Testis (tissue), 3 donors: ENCODE results near the gene TMEM225B. TPM values are rescaled to one million over a fixed set of nuclear protein-coding genes. Genes with fewer than 3 reads are reported as not detected.

ENCODE experiments used
- DNase-seq: peaks from one replicate; pipeline ENCODE4 v3.0.0-alpha.2; 2019
- H3K27ac ChIP-seq, 2 donors: fragments of 200-600 bp; sonication (generic); one replicate each; pipeline ENCODE4 v1.5.1; 2019
- H3K27me3 ChIP-seq: fragments of 200-600 bp; sonication (generic); one replicate; pipeline ENCODE4 v1.5.1; 2019
- H3K36me3 ChIP-seq: fragments of 200-600 bp; sonication (generic); one replicate; pipeline ENCODE4 v1.5.1; 2017; ENCODE audit warnings: low read depth; ENCODE audit errors: missing control alignments
- H3K4me1 ChIP-seq: fragments of 200-600 bp; sonication (generic); one replicate; pipeline ENCODE4 v1.5.1; 2019
- H3K4me3 ChIP-seq, 2 donors: fragments of 200-600 bp; sonication (generic); one replicate each; pipeline ENCODE4 v1.5.1; 2017 to 2019
- H3K9me3 ChIP-seq: fragments of 200-600 bp; sonication (generic); one replicate; pipeline ENCODE4 v1.5.1; 2017
- CTCF ChIP-seq, 3 experiments: fragments of 450-650 bp in 2 of 3; fragments of 200-600 bp in 1 of 3; sonication (generic) in 1 of 3; IDR thresholded peaks; one replicate each; pipeline ENCODE4 v1.5.1; 2016 to 2019; ENCODE audit warnings: antibody characterized with exemption in 3 of 3, mild to moderate bottlenecking in 2 of 3, moderate library complexity in 1 of 3
- POLR2A ChIP-seq: fragments of 450-650 bp; IDR thresholded peaks from one replicate; pipeline ENCODE4 v1.6.1; 2017; ENCODE audit warnings: antibody characterized with exemption, mild to moderate bottlenecking, moderate library complexity
- WGBS, 2 donors: methylation state at CpG; one replicate each; pipeline ENCODE4 v1.1.5; 2018; 5-methylcytosine and 5-hydroxymethylcytosine counted together
- intact Hi-C: fragments of 100-400 bp; cut with DNase I; formaldehyde crosslinking; loops from one replicate; pipeline ENCODE4 v1.15.1; 2023; ENCODE audit warnings: low total_unique reads
- polyA plus RNA-seq: library from polyadenylated mRNA; stranded (reverse); fragments of 350-450 nt; fragmentation: Illumina TruSeq; extraction: RNeasy Lipid Tissue Mini Kit (QIAGEN cat#74804); gene quantifications from one replicate; pipeline ENCODE4 v1.2.3, GENCODE V29; 2014; ENCODE audit warnings: low read depth, low replicate concordance; ENCODE audit not compliant: insufficient read depth
- total RNA-seq, 2 donors: library from RNA; depleted of rRNA; stranded (reverse); fragments of >200 nt; gene quantifications; one replicate each; pipeline ENCODE4 v1.2.3, GENCODE V29; 2016

The TMEM225B gene
- total and polyA plus RNA-seq, 3 donors from 2014 or later = 57.0 to 406 (median 62.1) TPM

DNA sequence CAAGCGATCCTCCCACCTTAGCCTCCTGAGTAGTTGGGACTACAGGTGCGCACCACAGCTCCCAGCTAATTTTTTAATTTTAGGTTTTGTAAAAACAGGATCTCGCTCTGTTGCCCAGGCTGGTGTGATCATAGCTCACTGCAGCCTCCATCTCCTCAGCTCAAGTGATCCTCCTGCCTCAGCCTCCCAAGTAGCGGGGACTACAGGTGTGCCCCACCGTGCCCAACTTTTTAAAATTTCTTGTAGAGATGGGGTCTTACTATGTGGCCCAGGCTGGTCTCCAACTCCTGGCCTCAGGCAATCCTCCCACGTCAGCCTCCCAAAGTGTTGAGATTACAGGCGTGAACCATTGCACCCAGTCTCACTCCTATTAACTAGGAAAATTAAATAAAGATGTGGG lies 7.5 kb downstream of the TMEM225B start:
- 86 to 94% methylated on average over 7 of the region's 7 CpGs for WGBS, 2 donors
- Histone ChIP-seq H3K4me1 (no peaks in the 10 kb centered on the region), H3K27me3 (no peaks in the 10 kb centered on the region), H3K4me3 (no peak overlapping the region), H3K9me3 (no peaks in the 10 kb centered on the region), H3K27ac (no peak overlapping the region), H3K36me3 (no peaks in the 10 kb centered on the region)
- TF ChIP-seq POLR2A = no peak
- TF ChIP-seq CTCF (IDR thresholded peaks at IDR 0.05) = no peak
- no peak for DNase-seq
- intact Hi-C loops = no loop called here

- no peak for DNase-seq
- WGBS, 2 donors = 72 to 87% methylated on average over 8 of the region's 8 CpGs
- intact Hi-C loops = no loop called here
- Histone ChIP-seq H3K36me3 (no peaks in the 10 kb centered on the region), H3K9me3 (no peaks in the 10 kb centered on the region), H3K4me3 (no peak overlapping the region), H3K27me3 (no peaks in the 10 kb centered on the region), H3K27ac (no peak overlapping the region), H3K4me1 (no peaks in the 10 kb centered on the region)
- TF ChIP-seq POLR2A = no peak
- no peak for TF ChIP-seq CTCF (IDR thresholded peaks at IDR 0.05)
Observed at GRCh38 chr7:99606531-99606930, 8.5 kb downstream of the TMEM225B start.

GRCh38 chr7:99607548-99607947 lies 9.5 kb downstream of the TMEM225B start:
- no peak overlapping the region for H3K4me3 ChIP-seq
- no peak overlapping the region for H3K27ac ChIP-seq
- no peaks in the 10 kb centered on the region for H3K9me3 ChIP-seq
- TF ChIP-seq POLR2A (no peak), CTCF (IDR thresholded peaks at IDR 0.05) (no peak)
- no peaks in the 10 kb centered on the region for H3K27me3 ChIP-seq
- H3K4me1 ChIP-seq = no peaks in the 10 kb centered on the region
- WGBS, 2 donors = 77 to 82% methylated on average over 5 to 9 of the region's 9 CpGs
- intact Hi-C loops = no loop called here
- no peak for DNase-seq
- H3K36me3 ChIP-seq = no peaks in the 10 kb centered on the region

DNA sequence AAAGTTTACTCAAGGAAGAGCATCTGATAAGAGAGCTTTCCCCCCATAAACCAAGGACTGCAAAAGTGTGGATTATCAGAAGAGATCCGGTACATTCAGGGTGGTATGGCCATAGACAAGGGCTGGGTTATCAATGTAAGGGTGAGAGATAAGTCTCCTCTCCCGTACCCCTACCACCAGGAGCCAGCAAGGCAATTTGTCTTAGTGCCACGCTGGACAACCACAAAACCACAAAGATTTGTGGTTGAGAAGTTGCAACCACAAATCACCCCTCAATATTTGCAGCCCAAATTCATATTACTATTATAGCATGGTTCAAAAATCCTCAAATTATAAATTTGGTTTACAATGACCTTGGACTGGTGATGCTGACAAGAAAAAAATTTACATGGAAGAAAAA lies 16.4 kb downstream of the TMEM225B start:
- Histone ChIP-seq H3K36me3 (no peaks in the 10 kb centered on the region), H3K4me1 (peaks cover 12% of the 10 kb centered on the region), H3K27ac (no peak overlapping the region), H3K4me3 (no peak overlapping the region), H3K27me3 (no peaks in the 10 kb centered on the region), H3K9me3 (no peaks in the 10 kb centered on the region)
- intact Hi-C loops = no loop called here
- DNase-seq = no peak
- WGBS, 2 donors = 69 to 88% methylated on average over 3 of the region's 3 CpGs
- TF ChIP-seq CTCF (IDR thresholded peaks at IDR 0.05) = no peak
- TF ChIP-seq POLR2A = no peak

- H3K4me3 ChIP-seq = peak overlapping the region; percentile 94
- TF ChIP-seq CTCF (IDR thresholded peaks at IDR 0.05) (no peak), POLR2A (no peak)
- H3K4me1 ChIP-seq = peaks cover 12% of the 10 kb centered on the region
- 58 to 60% methylated on average over 5 of the region's 5 CpGs for WGBS, 2 donors
- no peaks in the 10 kb centered on the region for H3K36me3 ChIP-seq
- DNase-seq = no peak
- no peaks in the 10 kb centered on the region for H3K27me3 ChIP-seq
- intact Hi-C loops = no loop called here
- H3K27ac ChIP-seq = peak overlapping the region in 1 of 2 donors; percentile 75
- H3K9me3 ChIP-seq = no peaks in the 10 kb centered on the region
Observed at GRCh38 chr7:99615989-99616358, 17.9 kb downstream of the TMEM225B start.
